HepG2 (cell line): ENCODE measurements around the gene PRM2. TPM values are rescaled to one million over a fixed set of nuclear protein-coding genes. Genes with fewer than 3 reads are reported as not detected.

Experiments used
- CREB1 ChIP-seq, 2 experiments: fragments of 450-650 bp in 1 of 2; IDR thresholded peaks; 2 replicates each; pipeline ENCODE4 v1.6.1; 2016 to 2017; ENCODE audit warnings: control low read depth in 1 of 2, mild to moderate bottlenecking in 1 of 2, missing compliant biosample characterization in 1 of 2, missing genetic modification characterization in 1 of 2
- HOXA9 ChIP-seq: sonication (generic); formaldehyde crosslinking; IDR thresholded peaks from 2 replicates; pipeline ENCODE4 v1.8.1; 2022; ENCODE audit warnings: missing genetic modification reagents, mild to moderate bottlenecking, moderate library complexity, borderline replicate concordance
- NFIC ChIP-seq: IDR thresholded peaks from 2 replicates; pipeline ENCODE4 v1.6.1; 2012; ENCODE audit warnings: mild to moderate bottlenecking, low read length, inconsistent platforms
- NPAS2 ChIP-seq: sonication (generic); formaldehyde crosslinking; IDR thresholded peaks from 2 replicates; pipeline ENCODE4 v1.8.0; 2022; ENCODE audit warnings: mild to moderate bottlenecking, missing genetic modification reagents, borderline replicate concordance
- PAF1 ChIP-seq: IDR thresholded peaks from 2 replicates; pipeline ENCODE4 v1.6.1; 2016; ENCODE audit warnings: missing genetic modification reagents, missing compliant biosample characterization
- RARA ChIP-seq: IDR thresholded peaks from 2 replicates; pipeline ENCODE4 v1.6.1; 2016; ENCODE audit warnings: missing genetic modification reagents, missing compliant biosample characterization
- RXRA ChIP-seq: sonication (generic); formaldehyde crosslinking; IDR thresholded peaks from 2 replicates; pipeline ENCODE4 v1.5.1; 2020; ENCODE audit warnings: missing genetic modification reagents
- SNAPC2 ChIP-seq: sonication (generic); formaldehyde crosslinking; IDR thresholded peaks from 2 replicates; pipeline ENCODE4 v1.8.1; 2022; ENCODE audit warnings: mild to moderate bottlenecking, missing genetic modification reagents
- SUZ12 ChIP-seq: fragments of 150-350 bp; IDR thresholded peaks from 2 replicates; pipeline ENCODE4 v1.6.1; 2014; ENCODE audit warnings: low read depth, low read length
- YY1 ChIP-seq: IDR thresholded peaks from 2 replicates; pipeline ENCODE4 v1.6.1; 2011; ENCODE audit warnings: low read length, low read depth, moderate library complexity, mild to moderate bottlenecking; ENCODE audit not compliant: insufficient read depth, insufficient replicate concordance
- ZNF329 ChIP-seq: sonication (generic); formaldehyde crosslinking; IDR thresholded peaks from 2 replicates; pipeline ENCODE4 v1.9.0; 2021; ENCODE audit warnings: low read depth, mild to moderate bottlenecking, missing genetic modification reagents
- ZNF550 ChIP-seq: sonication (generic); formaldehyde crosslinking; IDR thresholded peaks from 2 replicates; pipeline ENCODE4 v1.4.0; 2020; ENCODE audit warnings: mild to moderate bottlenecking, missing genetic modification reagents, borderline replicate concordance
- ZNF776 ChIP-seq: sonication (generic); formaldehyde crosslinking; IDR thresholded peaks from 2 replicates; pipeline ENCODE4 v1.4.0; 2020; ENCODE audit warnings: mild to moderate bottlenecking, missing genetic modification reagents
- polyA plus RNA-seq, 8 experiments: library from polyadenylated mRNA; depleted of rRNA in 3 of 8; stranded (reverse) in 7 of 8; unstranded in 1 of 8; fragments of >200 nt; fragmentation: Illumina TruSeq in 4 of 8; extraction: Trizol in 4 of 8; gene quantifications; 2 replicates each; pipeline versions ENCODE4 v1.2.1 to v1.2.3, GENCODE V29; 2011 to 2016; ENCODE audit warnings: low read depth in 4 of 8, missing spikeins in 1 of 8, mixed read lengths in 1 of 8; ENCODE audit not compliant: insufficient read depth in 1 of 8
- total RNA-seq, 5 experiments: library from RNA; depleted of rRNA; stranded (reverse); fragments of >200 nt; fragmentation: Illumina TruSeq; extraction: Trizol; gene quantifications; 2 replicates each; pipeline ENCODE4 v1.2.3, GENCODE V29; 2016; ENCODE audit warnings: low read depth in 1 of 5
- TF ChIP-seq, protein P1 (sequence below): fragments of 450-650 bp; IDR thresholded peaks from 2 replicates; pipeline ENCODE4 v1.6.1; 2017
- TF ChIP-seq, protein P2 (sequence below): sonication (generic); formaldehyde crosslinking; IDR thresholded peaks from 2 replicates; pipeline ENCODE4 v1.4.0; 2020; ENCODE audit warnings: missing genetic modification reagents, borderline replicate concordance
- TF ChIP-seq, protein P3 (sequence below): sonication (generic); formaldehyde crosslinking; IDR thresholded peaks from 2 replicates; pipeline ENCODE4 v1.4.0; 2020; ENCODE audit warnings: missing genetic modification reagents
- TF ChIP-seq, protein P4 (sequence below): sonication (generic); formaldehyde crosslinking; IDR thresholded peaks from 2 replicates; pipeline ENCODE4 v1.4.0; 2020; ENCODE audit warnings: mild to moderate bottlenecking, missing genetic modification reagents
- TF ChIP-seq, protein P5 (sequence below): sonication (generic); formaldehyde crosslinking; conservative IDR thresholded peaks from 2 replicates; pipeline ENCODE4 v1.4.0; 2020; ENCODE audit warnings: missing genetic modification reagents

PRM2 gene
- total and polyA plus RNA-seq, 2 of the 13 experiments (the other 11 are each of a cell fraction or from before 2014, with no cell fraction given): 0.54 TPM; not detected in 1

DNA sequence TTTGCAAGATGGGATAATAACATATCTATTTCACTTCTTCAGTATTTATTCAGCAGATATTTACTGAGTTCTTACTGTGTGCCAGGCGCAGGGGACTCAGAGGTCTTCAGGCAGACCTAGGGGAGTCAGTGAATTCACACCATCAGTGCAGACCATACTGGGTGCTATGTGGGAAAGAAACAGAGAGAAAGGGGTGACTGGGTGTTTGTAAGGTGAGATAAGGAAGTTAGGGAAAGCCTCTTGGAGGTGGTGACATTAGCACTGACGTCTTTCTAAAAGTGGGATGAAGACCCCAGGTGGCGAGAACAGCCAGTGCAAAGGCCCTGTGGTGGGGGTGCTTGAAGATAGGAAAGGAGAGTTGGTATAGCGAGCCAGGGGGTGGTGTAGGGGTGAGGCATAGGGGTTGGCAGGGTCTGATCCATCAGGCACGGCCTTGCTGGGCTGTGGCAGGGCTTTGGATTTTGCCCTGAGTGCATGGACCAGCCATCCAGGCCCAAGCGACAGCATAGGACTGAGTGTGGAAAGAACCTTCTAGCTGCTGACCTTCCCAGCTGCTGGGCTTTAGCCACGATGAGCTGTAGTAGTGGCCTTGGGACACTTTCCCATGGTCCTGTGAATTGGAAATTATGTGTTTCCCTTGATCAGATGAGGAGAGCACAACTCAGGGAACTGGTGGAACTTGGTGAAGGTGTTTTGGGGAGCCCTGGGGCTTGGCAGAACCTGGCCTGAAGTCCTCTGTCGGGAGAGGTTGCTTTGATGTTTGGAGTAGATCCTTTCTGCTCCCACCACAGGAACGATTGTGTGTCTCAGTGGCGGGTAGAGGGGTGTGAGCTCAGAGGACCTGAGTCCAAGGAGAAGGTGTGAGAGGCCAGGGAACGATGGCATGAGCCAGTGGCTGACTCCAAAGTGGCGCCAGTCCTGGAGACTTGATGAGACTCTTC, 16.4 kb downstream of the PRM2 start (continued):
- TF ChIP-seq SNAPC2 (CRISPR knock-in tag) (no peak), ZNF329 (CRISPR knock-in tag) (peak; percentile 25; the same call in 1 of the 2 replicates), NFIC (no peak), YY1 (peak; percentile 17), NPAS2 (CRISPR knock-in tag) (no peak), RARA (peak; percentile 3; the same call in 1 of the 2 replicates), RXRA (CRISPR knock-in tag) (0 out of 2 replicates have a peak, but pooled peaks have one; percentile 33), ZNF776 (CRISPR knock-in tag) (no peak; the same call in 1 of the 2 replicates), HOXA9 (CRISPR knock-in tag) (no peak), SUZ12 (no peak), PAF1 (CRISPR knock-in tag) (no peak), CREB1 (IDR thresholded peaks at IDR 0.05) (no peak), CREB1 (CRISPR knock-in tag; IDR thresholded peaks at IDR 0.05) (no peak), ZNF550 (CRISPR knock-in tag) (no peak)
- TF ChIP-seq, protein P1, sequence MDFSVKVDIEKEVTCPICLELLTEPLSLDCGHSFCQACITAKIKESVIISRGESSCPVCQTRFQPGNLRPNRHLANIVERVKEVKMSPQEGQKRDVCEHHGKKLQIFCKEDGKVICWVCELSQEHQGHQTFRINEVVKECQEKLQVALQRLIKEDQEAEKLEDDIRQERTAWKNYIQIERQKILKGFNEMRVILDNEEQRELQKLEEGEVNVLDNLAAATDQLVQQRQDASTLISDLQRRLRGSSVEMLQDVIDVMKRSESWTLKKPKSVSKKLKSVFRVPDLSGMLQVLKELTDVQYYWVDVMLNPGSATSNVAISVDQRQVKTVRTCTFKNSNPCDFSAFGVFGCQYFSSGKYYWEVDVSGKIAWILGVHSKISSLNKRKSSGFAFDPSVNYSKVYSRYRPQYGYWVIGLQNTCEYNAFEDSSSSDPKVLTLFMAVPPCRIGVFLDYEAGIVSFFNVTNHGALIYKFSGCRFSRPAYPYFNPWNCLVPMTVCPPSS: no peak
- TF ChIP-seq, protein P2, sequence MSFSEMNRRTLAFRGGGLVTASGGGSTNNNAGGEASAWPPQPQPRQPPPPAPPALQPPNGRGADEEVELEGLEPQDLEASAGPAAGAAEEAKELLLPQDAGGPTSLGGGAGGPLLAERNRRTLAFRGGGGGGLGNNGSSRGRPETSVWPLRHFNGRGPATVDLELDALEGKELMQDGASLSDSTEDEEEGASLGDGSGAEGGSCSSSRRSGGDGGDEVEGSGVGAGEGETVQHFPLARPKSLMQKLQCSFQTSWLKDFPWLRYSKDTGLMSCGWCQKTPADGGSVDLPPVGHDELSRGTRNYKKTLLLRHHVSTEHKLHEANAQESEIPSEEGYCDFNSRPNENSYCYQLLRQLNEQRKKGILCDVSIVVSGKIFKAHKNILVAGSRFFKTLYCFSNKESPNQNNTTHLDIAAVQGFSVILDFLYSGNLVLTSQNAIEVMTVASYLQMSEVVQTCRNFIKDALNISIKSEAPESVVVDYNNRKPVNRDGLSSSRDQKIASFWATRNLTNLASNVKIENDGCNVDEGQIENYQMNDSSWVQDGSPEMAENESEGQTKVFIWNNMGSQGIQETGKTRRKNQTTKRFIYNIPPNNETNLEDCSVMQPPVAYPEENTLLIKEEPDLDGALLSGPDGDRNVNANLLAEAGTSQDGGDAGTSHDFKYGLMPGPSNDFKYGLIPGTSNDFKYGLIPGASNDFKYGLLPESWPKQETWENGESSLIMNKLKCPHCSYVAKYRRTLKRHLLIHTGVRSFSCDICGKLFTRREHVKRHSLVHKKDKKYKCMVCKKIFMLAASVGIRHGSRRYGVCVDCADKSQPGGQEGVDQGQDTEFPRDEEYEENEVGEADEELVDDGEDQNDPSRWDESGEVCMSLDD (CRISPR knock-in tag): 0 out of 2 replicates have a peak, but pooled peaks have one; percentile 3
- TF ChIP-seq, protein P3, sequence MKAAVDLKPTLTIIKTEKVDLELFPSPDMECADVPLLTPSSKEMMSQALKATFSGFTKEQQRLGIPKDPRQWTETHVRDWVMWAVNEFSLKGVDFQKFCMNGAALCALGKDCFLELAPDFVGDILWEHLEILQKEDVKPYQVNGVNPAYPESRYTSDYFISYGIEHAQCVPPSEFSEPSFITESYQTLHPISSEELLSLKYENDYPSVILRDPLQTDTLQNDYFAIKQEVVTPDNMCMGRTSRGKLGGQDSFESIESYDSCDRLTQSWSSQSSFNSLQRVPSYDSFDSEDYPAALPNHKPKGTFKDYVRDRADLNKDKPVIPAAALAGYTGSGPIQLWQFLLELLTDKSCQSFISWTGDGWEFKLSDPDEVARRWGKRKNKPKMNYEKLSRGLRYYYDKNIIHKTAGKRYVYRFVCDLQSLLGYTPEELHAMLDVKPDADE: no peak
- TF ChIP-seq, protein P4, sequence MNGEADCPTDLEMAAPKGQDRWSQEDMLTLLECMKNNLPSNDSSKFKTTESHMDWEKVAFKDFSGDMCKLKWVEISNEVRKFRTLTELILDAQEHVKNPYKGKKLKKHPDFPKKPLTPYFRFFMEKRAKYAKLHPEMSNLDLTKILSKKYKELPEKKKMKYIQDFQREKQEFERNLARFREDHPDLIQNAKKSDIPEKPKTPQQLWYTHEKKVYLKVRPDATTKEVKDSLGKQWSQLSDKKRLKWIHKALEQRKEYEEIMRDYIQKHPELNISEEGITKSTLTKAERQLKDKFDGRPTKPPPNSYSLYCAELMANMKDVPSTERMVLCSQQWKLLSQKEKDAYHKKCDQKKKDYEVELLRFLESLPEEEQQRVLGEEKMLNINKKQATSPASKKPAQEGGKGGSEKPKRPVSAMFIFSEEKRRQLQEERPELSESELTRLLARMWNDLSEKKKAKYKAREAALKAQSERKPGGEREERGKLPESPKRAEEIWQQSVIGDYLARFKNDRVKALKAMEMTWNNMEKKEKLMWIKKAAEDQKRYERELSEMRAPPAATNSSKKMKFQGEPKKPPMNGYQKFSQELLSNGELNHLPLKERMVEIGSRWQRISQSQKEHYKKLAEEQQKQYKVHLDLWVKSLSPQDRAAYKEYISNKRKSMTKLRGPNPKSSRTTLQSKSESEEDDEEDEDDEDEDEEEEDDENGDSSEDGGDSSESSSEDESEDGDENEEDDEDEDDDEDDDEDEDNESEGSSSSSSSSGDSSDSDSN (CRISPR knock-in tag): no peak
- TF ChIP-seq, protein P5, sequence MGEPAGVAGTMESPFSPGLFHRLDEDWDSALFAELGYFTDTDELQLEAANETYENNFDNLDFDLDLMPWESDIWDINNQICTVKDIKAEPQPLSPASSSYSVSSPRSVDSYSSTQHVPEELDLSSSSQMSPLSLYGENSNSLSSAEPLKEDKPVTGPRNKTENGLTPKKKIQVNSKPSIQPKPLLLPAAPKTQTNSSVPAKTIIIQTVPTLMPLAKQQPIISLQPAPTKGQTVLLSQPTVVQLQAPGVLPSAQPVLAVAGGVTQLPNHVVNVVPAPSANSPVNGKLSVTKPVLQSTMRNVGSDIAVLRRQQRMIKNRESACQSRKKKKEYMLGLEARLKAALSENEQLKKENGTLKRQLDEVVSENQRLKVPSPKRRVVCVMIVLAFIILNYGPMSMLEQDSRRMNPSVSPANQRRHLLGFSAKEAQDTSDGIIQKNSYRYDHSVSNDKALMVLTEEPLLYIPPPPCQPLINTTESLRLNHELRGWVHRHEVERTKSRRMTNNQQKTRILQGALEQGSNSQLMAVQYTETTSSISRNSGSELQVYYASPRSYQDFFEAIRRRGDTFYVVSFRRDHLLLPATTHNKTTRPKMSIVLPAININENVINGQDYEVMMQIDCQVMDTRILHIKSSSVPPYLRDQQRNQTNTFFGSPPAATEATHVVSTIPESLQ (CRISPR knock-in tag): no peak
